H1 (cell line): ENCODE data around the gene CDC42EP1. TPM values are rescaled to one million over a fixed set of nuclear protein-coding genes. Genes with fewer than 3 reads are reported as not detected.

ENCODE experiments used
- CTCF ChIA-PET: fragments of 300-600 bp; sonication (Branson Sonifier 250); formaldehyde crosslinking; loops from one replicate; lab custom pipeline; 2021; ENCODE audit not compliant: partially characterized antibody; lab: Charles Lee
- POLR2A ChIA-PET: fragments of 300-600 bp; sonication (Branson Sonifier 250); formaldehyde crosslinking; loops from one replicate; lab custom pipeline; 2021; ENCODE audit warnings: inconsistent platforms; ENCODE audit not compliant: partially characterized antibody; lab: Charles Lee
- DNase-seq, 2 experiments: peaks; one replicate each; pipeline versions ENCODE4 v3.0.0 to v3.0.0-alpha.2; 2010 to 2022; ENCODE audit warnings: low spot score in 2 of 2, low read depth in 1 of 2, mixed read lengths in 1 of 2
- FAIRE-seq: peaks from 2 replicates; lab custom pipeline; 2011; peaks lifted over from hg19 to GRCh38; lab: Jason Lieb, UNC
- H2AFZ ChIP-seq: 2 replicates; pipeline ENCODE4 v1.8.1; 2012; ENCODE audit warnings: low read length, inconsistent platforms
- H2AK5ac ChIP-seq: 2 replicates; pipeline ENCODE4 v1.6.1; 2013; ENCODE audit warnings: low read depth, low read length
- H2BK120ac ChIP-seq: replicated peaks from 2 replicates; pipeline ENCODE3; 2013; ENCODE audit warnings: low read depth, low read length, inconsistent platforms
- H2BK12ac ChIP-seq: 2 replicates; pipeline ENCODE4 v1.6.1; 2013; ENCODE audit warnings: low read depth, low read length
- H2BK15ac ChIP-seq: 2 replicates; pipeline ENCODE4 v1.6.1; 2013; ENCODE audit warnings: low read length
- H2BK20ac ChIP-seq: 2 replicates; pipeline ENCODE4 v1.6.1; 2013; ENCODE audit warnings: low read length
- H2BK5ac ChIP-seq: 2 replicates; pipeline ENCODE4 v1.6.1; 2013; ENCODE audit warnings: low read depth, low read length
- H3K14ac ChIP-seq: 2 replicates; pipeline ENCODE4 v1.6.1; 2013; ENCODE audit warnings: inconsistent platforms; ENCODE audit not compliant: insufficient read length
- H3K18ac ChIP-seq: 2 replicates; pipeline ENCODE4 v1.6.1; 2013; ENCODE audit warnings: low read length; ENCODE audit errors: extremely low read depth
- H3K23ac ChIP-seq: 2 replicates; pipeline ENCODE4 v1.6.1; 2013; ENCODE audit warnings: inconsistent platforms; ENCODE audit not compliant: insufficient read length
- H3K23me2 ChIP-seq: 2 replicates; pipeline ENCODE4 v1.6.1; 2013; ENCODE audit warnings: low read depth, low read length
- H3K27ac ChIP-seq: 2 replicates; pipeline ENCODE4 v1.6.1; 2011; ENCODE audit warnings: low read depth, low read length, inconsistent platforms
- H3K27me3 ChIP-seq, 4 experiments: replicated peaks in 1 of 4; 1 replicate in 1 of 4; 2 replicates in 3 of 4; pipeline versions ENCODE4 v1.6.1 to v1.8.1; 2011 to 2013; ENCODE audit warnings: low read length in 3 of 4, mild to moderate bottlenecking in 3 of 4, inconsistent platforms in 2 of 4, mixed read lengths in 2 of 4, moderate library complexity in 1 of 4; ENCODE audit not compliant: control insufficient read depth in 3 of 4, insufficient read depth in 3 of 4; ENCODE audit errors: extremely low read depth in 1 of 4
- H3K36me3 ChIP-seq, 4 experiments: 2 replicates each; pipeline versions ENCODE4 v1.6.1 to v1.8.1; 2011 to 2013; ENCODE audit warnings: mild to moderate bottlenecking in 4 of 4, low read length in 3 of 4, moderate library complexity in 2 of 4, control low read depth in 1 of 4, inconsistent platforms in 1 of 4; ENCODE audit not compliant: insufficient read depth in 4 of 4, control insufficient read depth in 2 of 4
- H3K4ac ChIP-seq: replicated peaks from 2 replicates; pipeline ENCODE3; 2013; ENCODE audit warnings: low read length, low read depth, mixed read lengths, inconsistent platforms; ENCODE audit not compliant: insufficient read length
- H3K4me1 ChIP-seq, 4 experiments: replicated peaks in 1 of 4; 1 replicate in 1 of 4; 2 replicates in 3 of 4; pipeline versions ENCODE4 v1.6.1 to v1.8.1; 2011 to 2013; ENCODE audit warnings: low read length in 3 of 4, inconsistent platforms in 2 of 4, mixed read lengths in 1 of 4; ENCODE audit not compliant: insufficient read depth in 4 of 4, control insufficient read depth in 3 of 4
- H3K4me2 ChIP-seq, 2 experiments: 2 replicates each; pipeline versions ENCODE4 v1.6.1 to v1.8.1; 2011 to 2013; ENCODE audit warnings: low read depth in 2 of 2, low read length in 2 of 2, control low read depth in 1 of 2, inconsistent platforms in 1 of 2, mild to moderate bottlenecking in 1 of 2; ENCODE audit not compliant: insufficient read depth in 1 of 2
- H3K4me3 ChIP-seq, 4 experiments: fragments of 200-600, 300-600 bp in 1 of 4; sonication (generic), shearing (Covaris generic), sonication (Bioruptor Twin) in 1 of 4; 2 replicates each; pipeline versions ENCODE4 v1.5.1 to v1.8.1; 2011 to 2016; ENCODE audit warnings: low read length in 4 of 4, low read depth in 3 of 4, control low read depth in 2 of 4, inconsistent platforms in 2 of 4, mild to moderate bottlenecking in 2 of 4, mixed read lengths in 1 of 4, moderate library complexity in 1 of 4; ENCODE audit not compliant: insufficient read depth in 2 of 4; ENCODE audit errors: extremely low read depth in 1 of 4
- H3K56ac ChIP-seq: replicated peaks from 2 replicates; pipeline ENCODE3; 2013; ENCODE audit warnings: low read depth, mild to moderate bottlenecking, mixed read lengths, low read length, inconsistent platforms; ENCODE audit not compliant: insufficient read length
- H3K79me1 ChIP-seq: 2 replicates; pipeline ENCODE4 v1.6.1; 2013; ENCODE audit warnings: low read depth, low read length, control low read depth
- H3K79me2 ChIP-seq, 2 experiments: 2 replicates each; pipeline versions ENCODE4 v1.6.1 to v1.8.1; 2012 to 2013; ENCODE audit warnings: low read length in 2 of 2, mild to moderate bottlenecking in 2 of 2, inconsistent platforms in 1 of 2; ENCODE audit not compliant: insufficient read depth in 2 of 2, control insufficient read depth in 1 of 2
- H3K9ac ChIP-seq, 4 experiments: replicated peaks in 1 of 4; 1 replicate in 1 of 4; 2 replicates in 3 of 4; pipeline versions ENCODE4 v1.6.1 to v1.8.1; 2011 to 2013; ENCODE audit warnings: low read depth in 3 of 4, low read length in 3 of 4, control low read depth in 2 of 4, mild to moderate bottlenecking in 2 of 4, moderate library complexity in 2 of 4, inconsistent platforms in 1 of 4; ENCODE audit errors: extremely low read depth in 1 of 4
- H3K9me3 ChIP-seq, 2 experiments: 2 replicates each; pipeline versions ENCODE4 v1.6.1 to v1.8.1; 2012 to 2013; ENCODE audit warnings: mild to moderate bottlenecking in 2 of 2, moderate library complexity in 2 of 2, control low read depth in 1 of 2, inconsistent platforms in 1 of 2, low read depth in 1 of 2, low read length in 1 of 2, mixed read lengths in 1 of 2; ENCODE audit not compliant: insufficient read depth in 2 of 2
- H4K20me1 ChIP-seq, 2 experiments: replicated peaks in 1 of 2; 2 replicates each; pipeline versions ENCODE3 to v1.8.1; 2011 to 2013; ENCODE audit warnings: inconsistent platforms in 2 of 2, low read length in 2 of 2, mild to moderate bottlenecking in 1 of 2; ENCODE audit not compliant: insufficient read depth in 2 of 2, control insufficient read depth in 1 of 2
- H4K5ac ChIP-seq: 2 replicates; pipeline ENCODE4 v1.6.1; 2013; ENCODE audit warnings: low read length, low read depth, mixed read lengths, inconsistent platforms; ENCODE audit not compliant: insufficient read length
- H4K8ac ChIP-seq: 2 replicates; pipeline ENCODE4 v1.8.0; 2013; ENCODE audit warnings: mild to moderate bottlenecking, moderate library complexity, low read length, inconsistent platforms; ENCODE audit not compliant: insufficient read depth; ENCODE audit errors: extremely low read depth
- H4K91ac ChIP-seq: replicated peaks from 2 replicates; pipeline ENCODE3; 2013; ENCODE audit warnings: low read length, mixed read lengths, inconsistent platforms; ENCODE audit not compliant: insufficient read length
- ATF3 ChIP-seq: IDR thresholded peaks from 2 replicates; pipeline ENCODE4 v1.6.1; 2011; ENCODE audit warnings: low read depth, mild to moderate bottlenecking, low read length; ENCODE audit not compliant: insufficient read depth
- BACH1 ChIP-seq: IDR thresholded peaks from 2 replicates; pipeline ENCODE4 v1.6.1; 2012; ENCODE audit warnings: low read length, improper control_type of control experiment
- CTBP2 ChIP-seq: IDR thresholded peaks from 2 replicates; pipeline ENCODE4 v1.7.0; 2011; ENCODE audit warnings: borderline replicate concordance, mild to moderate bottlenecking, moderate library complexity, mixed read lengths, low read length; ENCODE audit not compliant: insufficient read depth, insufficient read length
- FOSL1 ChIP-seq: IDR thresholded peaks from 2 replicates; pipeline ENCODE4 v1.6.1; 2011; ENCODE audit warnings: mild to moderate bottlenecking, low read depth, low read length, moderate library complexity; ENCODE audit not compliant: insufficient read depth
- KDM1A ChIP-seq: fragments of 200-600, 300-600 bp; sonication (generic); IDR thresholded peaks from 2 replicates; pipeline ENCODE4 v1.7.1; 2016; ENCODE audit warnings: mild to moderate bottlenecking, low read length, borderline replicate concordance
- SIN3A ChIP-seq, 2 experiments: IDR thresholded peaks in 1 of 2; conservative IDR thresholded peaks in 1 of 2; 2 replicates each; pipeline ENCODE4 v1.6.1; 2011 to 2012; ENCODE audit warnings: low read length in 2 of 2, improper control_type of control experiment in 1 of 2, low read depth in 1 of 2, mild to moderate bottlenecking in 1 of 2
- SIRT6 ChIP-seq: IDR thresholded peaks from one replicate; pipeline ENCODE4 v1.7.1; 2012; ENCODE audit warnings: low read length, inconsistent platforms
- SIX5 ChIP-seq: IDR thresholded peaks from 2 replicates; pipeline ENCODE4 v1.6.1; 2011; ENCODE audit warnings: mild to moderate bottlenecking, low read depth, low read length
- ZNF274 ChIP-seq: IDR thresholded peaks from 2 replicates; pipeline ENCODE4 v1.7.0; 2012; ENCODE audit warnings: low read length, borderline replicate concordance; ENCODE audit errors: extremely low read depth
- WGBS, 2 experiments: shearing (Covaris generic) in 1 of 2; methylation state at CpG; one replicate each; pipeline versions ENCODE4 v1.1.6 to v1.1.7; 2013 to 2015; ENCODE audit warnings: low lambda C conversion rate in 2 of 2, mixed read lengths in 2 of 2, inconsistent platforms in 1 of 2, low coverage in 1 of 2, missing lambda C conversion rate in 1 of 2; ENCODE audit not compliant: insufficient replicate concordance in 2 of 2, insufficient coverage in 1 of 2, insufficient read length in 1 of 2; ENCODE audit errors: extremely low coverage in 1 of 2, missing lambda C conversion rate in 1 of 2; 5-methylcytosine and 5-hydroxymethylcytosine counted together
- polyA plus RNA-seq, 7 experiments: library from polyadenylated mRNA; depleted of rRNA in 3 of 7; stranded (reverse) in 5 of 7; unstranded in 2 of 7; fragments of >200 nt in 5 of 7; fragments of 200-250 nt in 2 of 7; gene quantifications; 1 replicate in 5 of 7; 2 replicates in 1 of 7; 4 replicates in 1 of 7; pipeline versions ENCODE4 v1.2.1 to v1.2.3, GENCODE V29; 2011 to 2013; ENCODE audit warnings: missing spikeins in 2 of 7, mixed read lengths in 2 of 7
- total RNA-seq: library from RNA; stranded (reverse); fragmentation: NEBNext Ultra II Directional; extraction: Animal tissue kit (Norgen Biotek cat#: 25700); gene quantifications from 2 replicates; pipeline ENCODE4 v1.2.1, GENCODE V29; 2021
- TF ChIP-seq, protein P1 (sequence below): IDR thresholded peaks from 2 replicates; pipeline ENCODE4 v1.6.1; 2012; ENCODE audit warnings: inconsistent platforms

CDC42EP1 gene
- total and polyA plus RNA-seq, 2 of the 8 experiments (the other 6 are each of a cell fraction or from before 2014, with no cell fraction given): 8.3 to 11.2 TPM

DNA sequence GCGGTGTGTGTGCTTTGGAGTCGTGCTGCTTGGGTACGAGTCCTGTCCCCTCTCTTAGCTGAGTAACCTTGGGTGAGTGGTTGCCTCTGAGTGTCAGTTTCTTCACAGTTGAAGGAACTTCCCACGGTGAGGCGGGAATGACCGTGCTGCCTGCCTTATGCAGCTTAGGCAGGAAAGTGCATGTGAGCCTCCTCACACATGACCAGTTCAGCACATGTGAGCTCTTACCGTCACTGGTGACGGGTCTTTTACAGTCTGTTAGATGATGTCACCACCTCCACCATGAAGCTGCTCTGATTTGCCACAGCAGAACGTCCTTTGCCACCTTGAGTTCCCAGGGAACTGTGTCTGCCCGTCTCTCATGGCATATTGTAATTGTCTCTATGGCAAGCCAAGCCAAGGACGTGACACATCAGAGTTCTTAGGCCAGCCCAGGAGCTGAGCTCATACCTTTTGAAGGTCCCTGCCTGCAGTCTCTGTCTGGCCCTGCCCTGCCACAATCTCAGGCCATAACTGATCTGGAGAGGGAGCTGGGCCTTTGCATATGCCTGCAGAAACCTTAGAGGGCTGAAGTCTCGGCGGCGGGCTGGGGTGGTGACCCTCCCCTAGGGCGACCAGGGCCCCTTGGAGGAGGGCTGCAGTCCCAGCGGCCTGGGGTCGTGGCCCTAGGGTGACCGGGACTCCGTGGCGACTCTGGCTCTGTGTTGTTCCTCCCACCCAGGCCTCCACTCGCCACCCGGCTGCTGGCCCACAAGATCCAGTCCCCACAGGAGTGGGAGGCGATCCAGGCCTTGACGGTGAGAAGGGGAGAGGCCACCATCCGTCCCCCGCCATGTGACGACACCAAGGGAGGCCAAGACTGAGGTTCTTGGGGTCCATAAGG, 56.2 kb downstream of the CDC42EP1 start:
- Histone ChIP-seq H3K4ac (no peak overlapping the region), H3K23me2 (no peaks in the 10 kb centered on the region), H3K27ac (no peak overlapping the region), H3K18ac (no peak overlapping the region), H2AK5ac (no peak overlapping the region), H3K9ac (no peak overlapping the region), H3K9me3 (no peaks in the 10 kb centered on the region), H2BK20ac (no peak overlapping the region), H3K79me2 (no peaks in the 10 kb centered on the region), H4K8ac (0 out of 2 replicates have a peak overlapping the region, but pooled peaks have one; percentile 28), H4K5ac (no peak overlapping the region), H3K79me1 (no peaks in the 10 kb centered on the region), H3K27me3 (no peaks in the 10 kb centered on the region), H3K23ac (no peak overlapping the region), H3K4me2 (no peak overlapping the region), H4K91ac (no peak overlapping the region), H3K56ac (no peak overlapping the region), H3K14ac (no peak overlapping the region), H3K4me3 (no peak overlapping the region), H2BK15ac (no peak overlapping the region), H2BK5ac (0 out of 2 replicates have a peak overlapping the region, but pooled peaks have one; percentile 16), H4K20me1 (peaks cover 0 to 6% of the 10 kb centered on the region in 2 experiments), H3K36me3 (peaks cover 14 to 33% (median 20%) of the 10 kb centered on the region in 4 experiments; a peak in 7 of 8 replicates), H2BK12ac (no peak overlapping the region), H3K4me1 (no peaks in the 10 kb centered on the region), H2AFZ (no peak overlapping the region), H2BK120ac (no peak overlapping the region)
- WGBS, 2 experiments: 97% methylated on average over 27 of the region's 27 CpGs; no CpG with 5 or more reads in 1 of the 2 experiments
- DNase-seq (no peak), FAIRE-seq (no peak)
- CTCF ChIA-PET: interaction anchor here (0.6 to 7.9 kb wide), 10 partner anchors 9 to 258 kb away, joined by 3 to 49 read pairs (median 4); no protein-coding TSS in a partner anchor
- POLR2A ChIA-PET: interaction anchor here (1.1 to 1.3 kb wide), 7 partner anchors 8 to 124 kb away, joined by 3 to 4 read pairs (median 3); partner anchors contain the start of genes GGA1 and NOL12
- TF ChIP-seq ATF3: no peak
- no peak for TF ChIP-seq CTBP2
- no peak for TF ChIP-seq SIN3A (conservative IDR thresholded peaks at IDR 0.05 in 1 of 2, IDR thresholded peaks at IDR 0.05 in 1 of 2; ENCODE audit: low read depth in 1 of 2, low read length in 2 of 2)
- no peak for TF ChIP-seq BACH1
- no peak for TF ChIP-seq SIX5
- TF ChIP-seq ZNF274: no peak
- no peak for TF ChIP-seq SIRT6
- no peak for TF ChIP-seq FOSL1
- TF ChIP-seq KDM1A: no peak
- TF ChIP-seq, protein P1, sequence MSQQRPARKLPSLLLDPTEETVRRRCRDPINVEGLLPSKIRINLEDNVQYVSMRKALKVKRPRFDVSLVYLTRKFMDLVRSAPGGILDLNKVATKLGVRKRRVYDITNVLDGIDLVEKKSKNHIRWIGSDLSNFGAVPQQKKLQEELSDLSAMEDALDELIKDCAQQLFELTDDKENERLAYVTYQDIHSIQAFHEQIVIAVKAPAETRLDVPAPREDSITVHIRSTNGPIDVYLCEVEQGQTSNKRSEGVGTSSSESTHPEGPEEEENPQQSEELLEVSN: no peak
